Thymus (tissue), 11 donors: Measurements from ENCODE around the gene PTPRR. TPM values are rescaled to one million over a fixed set of nuclear protein-coding genes. Genes with fewer than 3 reads are reported as not detected.
"Not testable (repeated sequence)": the region's sequence is repeated elsewhere in the genome, so short reads cannot be mapped to it uniquely, and the experiment has no call there.

Experiments
- DNase-seq, 9 donors: peaks; one replicate each; pipeline ENCODE4 v3.0.0-alpha.2; 2013; ENCODE audit warnings: low spot score in 9 of 9, low read depth in 6 of 9, missing footprints in 1 of 9
- H3K27ac ChIP-seq, 2 donors: one replicate each; pipeline ENCODE4 v1.5.1; 2013; ENCODE audit warnings: control low read depth in 1 of 2, low read depth in 1 of 2, low read length in 1 of 2, mild to moderate bottlenecking in 1 of 2, moderate library complexity in 1 of 2
- H3K27me3 ChIP-seq, 2 donors: one replicate each; pipeline ENCODE4 v1.5.1; 2013; ENCODE audit warnings: low read length in 1 of 2; ENCODE audit not compliant: control insufficient read depth in 2 of 2, insufficient read depth in 1 of 2
- H3K36me3 ChIP-seq, 2 donors: one replicate each; pipeline ENCODE4 v1.5.1; 2013; ENCODE audit warnings: low read length in 1 of 2, mild to moderate bottlenecking in 1 of 2, moderate library complexity in 1 of 2; ENCODE audit not compliant: control insufficient read depth in 2 of 2, insufficient read depth in 2 of 2
- H3K4me1 ChIP-seq, 2 donors: one replicate each; pipeline ENCODE4 v1.5.1; 2013; ENCODE audit warnings: low read length in 2 of 2; ENCODE audit not compliant: control insufficient read depth in 2 of 2, insufficient read depth in 2 of 2
- H3K4me3 ChIP-seq, 2 donors: one replicate each; pipeline ENCODE4 v1.5.1; 2013; ENCODE audit warnings: low read length in 2 of 2, control low read depth in 1 of 2, mild to moderate bottlenecking in 1 of 2
- H3K9me3 ChIP-seq, 2 donors: one replicate each; pipeline ENCODE4 v1.5.1; 2013; ENCODE audit warnings: low read length in 1 of 2, mild to moderate bottlenecking in 1 of 2; ENCODE audit not compliant: control insufficient read depth in 2 of 2, insufficient read depth in 1 of 2
- WGBS: extraction: QIAGEN DNeasy Blood & Tissue Kit; methylation state at CpG from one replicate; pipeline ENCODE4 v1.1.7; 2013; 5-methylcytosine and 5-hydroxymethylcytosine counted together
- polyA plus RNA-seq: library from polyadenylated mRNA; stranded (reverse); fragments of 200-250 nt; gene quantifications from one replicate; pipeline ENCODE4 v1.2.3, GENCODE V29; 2013
- total RNA-seq: library from RNA; stranded (reverse); fragments of 120-200 nt; gene quantifications from one replicate; pipeline ENCODE4 v1.2.4, GENCODE V29; 2013
- donor health status: healthy.

Gene PTPRR
- total and polyA plus RNA-seq, 2 donors, result 0.21 to 0.38 TPM

DNA sequence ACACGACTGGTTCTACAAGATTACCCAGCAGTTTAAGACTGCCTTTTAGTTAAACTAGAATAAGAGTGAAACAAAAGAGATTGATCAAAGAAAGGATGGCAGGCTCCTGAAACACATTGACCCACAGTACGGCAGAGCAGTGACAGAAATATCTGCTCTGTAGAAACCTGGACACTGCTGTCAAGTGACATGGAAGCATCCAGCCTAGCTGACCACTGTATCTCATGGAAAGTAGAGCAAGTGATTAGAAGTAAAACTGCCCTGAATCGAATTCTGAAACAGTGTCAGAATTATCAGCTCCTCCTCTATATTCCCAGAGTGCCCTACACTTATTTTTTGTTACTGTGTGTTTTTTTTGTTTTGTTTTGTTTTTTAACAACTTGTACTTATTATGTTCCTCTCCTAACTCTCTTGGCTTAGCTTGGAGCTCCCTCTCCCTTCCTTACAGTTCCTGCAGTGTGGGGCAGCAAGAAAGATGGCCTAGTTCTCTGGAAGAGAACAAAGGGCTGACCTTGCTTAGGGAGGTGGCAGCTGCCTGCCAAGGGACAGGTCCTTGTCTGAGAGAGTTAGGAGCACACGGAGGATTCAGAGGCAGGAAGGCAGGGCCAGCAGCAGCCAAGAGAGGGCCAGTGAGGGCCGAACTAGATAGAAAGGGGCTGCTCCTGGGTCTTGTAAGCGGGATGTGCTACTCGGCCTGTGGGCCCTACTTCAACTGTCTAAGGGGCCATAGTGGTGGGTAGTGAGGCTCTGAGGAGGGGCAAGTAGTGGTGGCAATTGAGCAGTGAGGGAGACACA lies 97.2 kb downstream of the PTPRR start:
- DNase-seq, result no peak
- Histone ChIP-seq H3K4me3 (no peak overlapping the region), H3K27ac (no peak overlapping the region), H3K27me3 (no peaks in the 10 kb centered on the region), H3K9me3 (no peaks in the 10 kb centered on the region), H3K36me3 (no peaks in the 10 kb centered on the region), H3K4me1 (no peaks in the 10 kb centered on the region)
- 84% methylated on average over 7 of the region's 7 CpGs for WGBS

DNA sequence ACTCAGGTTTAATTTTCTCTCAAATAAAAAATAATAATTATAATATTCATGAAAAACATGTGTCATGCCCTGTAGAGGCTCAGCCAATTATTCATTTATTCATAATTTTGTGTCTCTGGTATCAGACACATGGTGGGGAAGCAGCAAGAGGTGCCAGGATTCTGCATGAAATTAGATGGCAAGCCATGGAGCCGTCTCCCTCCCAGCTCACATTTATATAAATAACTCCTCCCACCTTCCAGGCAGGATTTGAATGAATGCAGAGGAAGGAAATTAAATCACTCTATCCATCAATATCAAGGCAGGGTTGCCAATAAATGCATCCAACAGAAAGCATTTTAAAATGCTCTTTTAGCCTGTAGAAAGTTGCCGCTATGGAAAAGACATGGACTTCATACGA lies 98.1 kb downstream of the PTPRR start:
- 91% methylated on average over 3 of the region's 3 CpGs for WGBS
- Histone ChIP-seq H3K27ac (no peak overlapping the region), H3K4me3 (no peak overlapping the region), H3K4me1 (no peaks in the 10 kb centered on the region), H3K36me3 (no peaks in the 10 kb centered on the region), H3K27me3 (no peaks in the 10 kb centered on the region), H3K9me3 (no peaks in the 10 kb centered on the region)
- DNase-seq, result no peak

- H3K9me3 ChIP-seq, result no peaks in the 10 kb centered on the region
- 93% methylated on average over 2 of the region's 2 CpGs for WGBS
These were observed 104.6 kb downstream of the PTPRR start for GRCh38 chr12:70815971-70816391.

DNA sequence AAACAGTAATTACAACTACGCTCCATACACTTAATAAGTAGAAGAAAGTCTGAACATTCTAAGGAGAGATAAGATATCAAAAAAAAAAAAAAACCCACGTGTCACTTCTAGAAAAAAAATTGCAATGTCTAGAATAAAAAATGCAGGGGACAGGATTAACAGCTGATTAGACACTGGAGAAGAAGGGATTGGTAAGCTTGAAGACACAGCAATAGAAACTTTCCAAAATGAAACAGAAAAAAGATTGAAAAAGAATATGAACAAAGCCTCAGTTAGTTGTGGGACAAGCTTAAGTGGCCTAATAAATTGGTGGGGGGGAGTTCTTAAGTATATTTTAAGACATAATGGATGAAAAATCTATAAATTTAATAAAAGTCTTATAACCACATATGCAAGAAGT lies 105.5 kb downstream of the PTPRR start:
- DNase-seq, result no peak
- Histone ChIP-seq H3K36me3 (no peaks in the 10 kb centered on the region), H3K9me3 (no peaks in the 10 kb centered on the region), H3K4me3 (no peak overlapping the region), H3K27ac (no peak overlapping the region), H3K27me3 (no peaks in the 10 kb centered on the region), H3K4me1 (no peaks in the 10 kb centered on the region)
- 95% methylated on average over 2 of the region's 2 CpGs for WGBS

More at GRCh38 chr12:70815971-70816391, 104.6 kb downstream of the PTPRR start:
- H3K4me3 ChIP-seq, result no peak overlapping the region
- no peaks in the 10 kb centered on the region for H3K36me3 ChIP-seq
- no peak overlapping the region for H3K27ac ChIP-seq
- no peaks in the 10 kb centered on the region for H3K4me1 ChIP-seq
- DNase-seq, result no peak
- no peaks in the 10 kb centered on the region for H3K27me3 ChIP-seq

GRCh38 chr12:70813559-70813958 lies 107.0 kb downstream of the PTPRR start:
- H3K27ac ChIP-seq, result no peak overlapping the region
- no peaks in the 10 kb centered on the region for H3K27me3 ChIP-seq
- H3K4me1 ChIP-seq, result no peaks in the 10 kb centered on the region
- DNase-seq, result no peak
- 81% methylated on average over 4 of the region's 4 CpGs for WGBS
- H3K4me3 ChIP-seq, result no peak overlapping the region
- no peaks in the 10 kb centered on the region for H3K36me3 ChIP-seq
- no peaks in the 10 kb centered on the region for H3K9me3 ChIP-seq

DNA sequence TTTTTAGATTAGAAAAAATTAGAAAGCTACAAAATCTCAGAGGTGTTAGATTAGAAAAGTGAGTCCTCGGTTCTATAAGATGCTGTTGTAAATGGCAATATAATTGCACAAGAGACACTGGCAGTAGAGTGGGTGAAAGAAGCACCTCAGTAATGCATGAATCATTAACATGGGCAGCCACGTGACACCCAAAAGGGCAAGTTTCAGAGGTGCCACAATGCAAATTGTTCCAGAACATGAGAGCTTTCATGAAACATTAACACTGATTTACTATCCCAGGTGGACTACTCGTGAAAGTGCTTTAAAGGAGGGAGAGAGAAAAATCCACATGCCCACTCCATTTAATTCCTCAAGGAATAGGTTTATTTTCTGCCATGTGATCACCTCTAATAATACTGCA lies 108.4 kb downstream of the PTPRR start:
- 82% methylated on average over 3 of the region's 3 CpGs for WGBS
- no peaks in the 10 kb centered on the region for H3K4me1 ChIP-seq
- H3K9me3 ChIP-seq, result no peaks in the 10 kb centered on the region
- no peak overlapping the region for H3K27ac ChIP-seq
- H3K27me3 ChIP-seq, result no peaks in the 10 kb centered on the region
- DNase-seq, result no peak
- H3K36me3 ChIP-seq, result no peaks in the 10 kb centered on the region
- H3K4me3 ChIP-seq, result no peak overlapping the region

GRCh38 chr12:70809887-70810286 lies 110.7 kb downstream of the PTPRR start:
- 88% methylated on average over 4 of the region's 4 CpGs for WGBS
- Histone ChIP-seq H3K27me3 (no peaks in the 10 kb centered on the region), H3K27ac (no peak overlapping the region), H3K36me3 (no peaks in the 10 kb centered on the region), H3K4me1 (no peaks in the 10 kb centered on the region), H3K4me3 (no peak overlapping the region), H3K9me3 (no peaks in the 10 kb centered on the region)
- DNase-seq, result no peak

DNA sequence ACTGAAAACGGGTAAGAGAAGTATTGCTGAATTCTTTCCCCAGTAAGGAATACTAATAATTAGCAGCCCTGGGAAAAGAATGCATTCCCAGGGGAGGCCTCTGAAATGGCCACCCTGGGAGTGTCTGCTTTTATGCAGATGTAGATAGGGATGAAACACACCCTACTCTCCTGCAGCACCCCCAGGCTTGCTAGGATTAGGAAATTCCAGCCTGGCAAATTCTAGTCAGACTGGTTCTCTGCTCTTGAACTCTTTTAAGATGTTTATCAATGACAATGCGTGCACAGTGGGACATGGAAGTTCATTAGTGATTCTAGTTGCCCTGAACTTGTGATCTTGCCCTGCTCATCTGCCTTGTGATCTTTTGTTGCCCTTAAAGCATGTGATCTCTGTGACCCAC lies 112.5 kb downstream of the PTPRR start:
- H3K36me3 ChIP-seq, H3K4me3 ChIP-seq, H3K27me3 ChIP-seq, DNase-seq, H3K4me1 ChIP-seq, H3K9me3 ChIP-seq, H3K27ac ChIP-seq: not testable (repeated sequence)
- 83% methylated on average over 2 of the region's 2 CpGs for WGBS

DNA sequence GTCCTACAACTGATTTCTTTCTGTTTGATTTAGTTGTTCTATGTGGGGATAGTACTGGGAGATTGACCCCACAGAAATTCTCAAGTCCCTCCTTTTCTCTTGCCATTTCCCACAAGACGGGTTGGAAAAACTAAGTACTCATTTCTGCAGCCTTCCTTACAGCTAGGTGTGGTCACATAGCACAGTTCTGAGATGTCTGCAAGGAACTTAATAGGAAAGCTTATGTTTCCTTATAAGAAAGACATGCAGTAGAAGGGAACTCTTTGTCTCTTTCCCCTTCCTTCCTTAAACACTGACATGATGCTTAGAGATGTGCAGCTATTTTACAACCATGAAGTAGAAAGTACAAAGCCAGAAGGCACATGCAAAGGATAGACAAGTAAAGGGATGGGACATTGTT lies 113.7 kb downstream of the PTPRR start:
- no peaks in the 10 kb centered on the region for H3K27me3 ChIP-seq
- no peak overlapping the region for H3K27ac ChIP-seq
- H3K9me3 ChIP-seq, result no peaks in the 10 kb centered on the region
- WGBS, result 94% methylated on average over 1 of the region's 1 CpG
- DNase-seq, result no peak
- no peak overlapping the region for H3K4me3 ChIP-seq
- H3K4me1 ChIP-seq, result no peaks in the 10 kb centered on the region
- no peaks in the 10 kb centered on the region for H3K36me3 ChIP-seq
